Keratinocyte (primary cell): ENCODE measurements around the gene NR2C2AP. TPM values are rescaled to one million over a fixed set of nuclear protein-coding genes. Genes with fewer than 3 reads are reported as not detected.

Experiments used
- DNase-seq: peaks from one replicate; pipeline ENCODE4 v3.0.0-alpha.2; 2011; ENCODE audit warnings: low read depth, missing footprints, low spot score
- FAIRE-seq: peaks from 2 replicates; lab custom pipeline; 2011; peaks lifted over from hg19 to GRCh38; lab: Jason Lieb, UNC
- H2AFZ ChIP-seq: 2 replicates; pipeline ENCODE4 v1.6.0; 2012; ENCODE audit warnings: low read length, control low read depth, inconsistent platforms; ENCODE audit not compliant: control insufficient read depth
- H3K27ac ChIP-seq: 2 replicates; pipeline ENCODE4 v1.5.1; 2011; ENCODE audit warnings: low read length; ENCODE audit not compliant: control insufficient read depth, insufficient read depth
- H3K27me3 ChIP-seq: 3 replicates; pipeline ENCODE4 v1.6.0; 2011; ENCODE audit warnings: low read length; ENCODE audit not compliant: control insufficient read depth, insufficient read depth; ENCODE audit errors: extremely low read depth
- H3K36me3 ChIP-seq, 2 experiments: 2 replicates in 1 of 2; 3 replicates in 1 of 2; pipeline ENCODE4 v1.5.1; 2011; ENCODE audit warnings: low read length in 2 of 2, mild to moderate bottlenecking in 1 of 2; ENCODE audit not compliant: control insufficient read depth in 2 of 2, insufficient read depth in 2 of 2; ENCODE audit errors: extremely low read depth in 1 of 2
- H3K4me1 ChIP-seq: 3 replicates; pipeline ENCODE4 v1.5.1; 2011; ENCODE audit warnings: low read length; ENCODE audit not compliant: control insufficient read depth, insufficient read depth; ENCODE audit errors: extremely low read depth
- H3K4me2 ChIP-seq: 3 replicates; pipeline ENCODE4 v1.6.0; 2011; ENCODE audit warnings: low read depth, low read length; ENCODE audit not compliant: control insufficient read depth, insufficient read depth; ENCODE audit errors: extremely low read depth
- H3K4me3 ChIP-seq, 3 experiments: fragments of 200-600 bp in 1 of 3; sonication (generic) in 1 of 3; 2 replicates in 2 of 3; 3 replicates in 1 of 3; pipeline ENCODE4 v1.5.1; 2011 to 2016; ENCODE audit warnings: low read length in 3 of 3, mild to moderate bottlenecking in 3 of 3, control low read depth in 2 of 3, inconsistent platforms in 1 of 3, low read depth in 1 of 3, mixed read lengths in 1 of 3, mixed run types in 1 of 3, moderate library complexity in 1 of 3; ENCODE audit not compliant: control insufficient read depth in 2 of 3, insufficient read depth in 2 of 3; ENCODE audit errors: extremely low read depth in 1 of 3
- H3K79me2 ChIP-seq: 2 replicates; pipeline ENCODE4 v1.6.0; 2012; ENCODE audit warnings: low read length; ENCODE audit not compliant: control insufficient read depth, insufficient read depth
- H3K9ac ChIP-seq: 3 replicates; pipeline ENCODE4 v1.6.0; 2011; ENCODE audit warnings: low read length; ENCODE audit not compliant: control insufficient read depth, insufficient read depth; ENCODE audit errors: extremely low read depth
- H3K9me1 ChIP-seq: 3 replicates; pipeline ENCODE4 v1.6.0; 2011; ENCODE audit warnings: low read length; ENCODE audit not compliant: control insufficient read depth, insufficient read depth; ENCODE audit errors: extremely low read depth
- H3K9me3 ChIP-seq: 2 replicates; pipeline ENCODE4 v1.5.1; 2012; ENCODE audit warnings: low read depth, low read length; ENCODE audit not compliant: control insufficient read depth
- H4K20me1 ChIP-seq: 3 replicates; pipeline ENCODE4 v1.6.0; 2011; ENCODE audit warnings: low read length; ENCODE audit not compliant: control insufficient read depth, insufficient read depth; ENCODE audit errors: extremely low read depth
- CTCF ChIP-seq, 3 experiments: IDR thresholded peaks in 1 of 3; conservative IDR thresholded peaks in 1 of 3; optimal IDR thresholded peaks in 1 of 3; 2 replicates in 2 of 3; 3 replicates in 1 of 3; pipeline versions ENCODE3 to v1.5.1; 2011; ENCODE audit warnings: low read length in 3 of 3, mild to moderate bottlenecking in 3 of 3, moderate library complexity in 2 of 3, control low read depth in 1 of 3, inconsistent platforms in 1 of 3; ENCODE audit not compliant: insufficient read depth in 2 of 3; ENCODE audit errors: extremely low read depth in 1 of 3
- EZH2 ChIP-seq: IDR thresholded peaks from one replicate; pipeline ENCODE4 v1.6.1; 2012; ENCODE audit warnings: inconsistent platforms, mild to moderate bottlenecking, low read length, moderate library complexity
- dilution Hi-C: fragments of 300-500 bp; cut with MboI; formaldehyde crosslinking; loops from one replicate; pipeline ENCODE4 v1.7.0; 2020; ENCODE audit warnings: low sequenced_read_pairs; ENCODE audit not compliant: extremely low pct_ligation_motif_present
- polyA plus RNA-seq, 5 experiments: library from polyadenylated mRNA; depleted of rRNA in 3 of 5; stranded (reverse) in 3 of 5; stranded (forward) in 1 of 5; unstranded in 1 of 5; fragments of >200 nt; gene quantifications; 1 replicate in 1 of 5; 2 replicates in 3 of 5; 3 replicates in 1 of 5; pipeline versions ENCODE4 v1.2.1 to v1.2.3, GENCODE V29; 2011 to 2012; ENCODE audit warnings: missing spikeins in 2 of 5, low read depth in 1 of 5, low replicate concordance in 1 of 5

The NR2C2AP gene
- polyA plus RNA-seq, 1 donor (not counting 4 experiments of a cell fraction or from before 2014, with no cell fraction given), result 12.3 TPM

DNA sequence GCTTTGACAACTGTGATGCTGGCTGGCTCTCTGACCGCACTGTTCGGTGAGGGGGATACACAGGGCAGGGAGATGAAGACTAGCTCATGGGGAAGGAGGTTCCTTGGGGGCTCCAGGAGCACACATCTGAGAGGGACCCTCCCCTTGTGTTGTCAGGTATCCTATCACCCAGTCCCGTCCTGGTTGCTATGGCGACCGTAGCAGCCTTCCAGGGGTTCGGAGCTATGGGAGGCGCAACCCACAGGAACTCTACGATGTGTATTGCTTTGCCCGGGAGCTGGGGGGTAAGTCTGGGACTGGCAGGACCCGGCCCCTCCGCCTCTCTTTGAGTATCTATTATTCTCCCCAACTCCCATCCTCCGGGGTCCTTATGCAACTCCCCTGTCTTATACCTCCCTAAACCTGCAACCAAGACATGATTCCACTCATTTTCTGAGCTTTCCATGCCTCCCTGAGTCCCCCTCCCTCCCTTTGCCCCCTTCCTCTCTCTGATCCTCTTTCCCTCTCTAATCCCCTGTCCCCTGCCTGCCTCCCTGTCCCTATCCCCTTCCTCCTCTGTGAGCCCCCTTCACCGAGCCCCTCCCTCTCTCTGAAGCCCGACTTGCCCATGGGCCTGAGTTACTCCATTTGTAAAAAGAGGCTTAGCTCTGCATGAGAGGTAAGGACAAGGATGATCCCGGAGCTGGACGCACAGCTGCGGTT lies 21.1 kb upstream of the NR2C2AP start:
- H2AFZ ChIP-seq, result no peak overlapping the region
- H3K9ac ChIP-seq, result no peak overlapping the region
- no peaks in the 10 kb centered on the region for H4K20me1 ChIP-seq
- peaks cover 17% of the 10 kb centered on the region for H3K27me3 ChIP-seq
- peaks cover 3% of the 10 kb centered on the region for H3K4me1 ChIP-seq
- no peaks in the 10 kb centered on the region for H3K36me3 ChIP-seq
- TF ChIP-seq EZH2 (no peak), CTCF (optimal IDR thresholded peaks at IDR 0.05 in 1 of 3, IDR thresholded peaks at IDR 0.05 in 1 of 3, conservative IDR thresholded peaks at IDR 0.05 in 1 of 3; ENCODE audit: extremely low read depth in 1 of 3, insufficient read depth in 2 of 3, low read length in 3 of 3) (no peak)
- H3K9me1 ChIP-seq, result no peaks in the 10 kb centered on the region
- no peak overlapping the region for H3K4me3 ChIP-seq
- no peak for DNase-seq
- no peak overlapping the region for H3K27ac ChIP-seq
- no peaks in the 10 kb centered on the region for H3K79me2 ChIP-seq
- dilution Hi-C loops, result no loop called here
- peak overlapping the region; percentile 67 for H3K4me2 ChIP-seq
- no peaks in the 10 kb centered on the region for H3K9me3 ChIP-seq
- FAIRE-seq, result no peak

DNA sequence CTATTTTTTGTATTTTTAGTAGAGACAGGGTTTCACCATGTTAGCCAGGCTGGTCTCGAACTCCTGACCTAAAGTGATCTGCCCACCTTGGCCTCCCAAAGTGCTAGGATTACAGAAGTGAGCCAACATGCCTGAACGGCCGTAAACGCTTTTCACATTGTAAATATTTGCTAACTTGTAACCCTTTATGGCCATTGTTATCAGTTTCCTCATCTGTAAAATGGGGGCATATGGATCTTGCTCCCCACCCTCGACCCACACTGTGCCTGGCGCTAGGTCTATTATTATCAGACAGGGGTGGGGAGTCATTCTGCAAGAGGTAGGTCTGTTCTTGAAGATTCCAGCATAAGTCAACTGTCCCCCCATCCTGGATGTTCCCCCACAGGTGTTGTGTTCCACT lies 20.4 kb upstream of the NR2C2AP start:
- Histone ChIP-seq H3K4me3 (no peak overlapping the region), H3K9me1 (no peaks in the 10 kb centered on the region), H3K79me2 (no peaks in the 10 kb centered on the region), H3K9me3 (no peaks in the 10 kb centered on the region), H4K20me1 (no peaks in the 10 kb centered on the region), H3K36me3 (no peaks in the 10 kb centered on the region), H3K27ac (no peak overlapping the region), H3K4me2 (no peak overlapping the region), H3K4me1 (peaks cover 3% of the 10 kb centered on the region), H3K9ac (no peak overlapping the region), H2AFZ (no peak overlapping the region), H3K27me3 (peaks cover 17% of the 10 kb centered on the region)
- TF ChIP-seq EZH2, result no peak
- no peak for TF ChIP-seq CTCF (optimal IDR thresholded peaks at IDR 0.05 in 1 of 3, IDR thresholded peaks at IDR 0.05 in 1 of 3, conservative IDR thresholded peaks at IDR 0.05 in 1 of 3; ENCODE audit: extremely low read depth in 1 of 3, insufficient read depth in 2 of 3, low read length in 3 of 3)
- FAIRE-seq (no peak), DNase-seq (no peak)
- dilution Hi-C loops, result no loop called here
